Fibroblast of lung (primary cell): ENCODE measurements around the gene COMMD7.

Source experiments
- EZH2 ChIP-seq: IDR thresholded peaks from 2 replicates; pipeline ENCODE4 v1.5.1; 2012; ENCODE audit warnings: low read length, control low read depth, mild to moderate bottlenecking; ENCODE audit errors: missing control alignments
- TF ChIP-seq, protein P1 (sequence below), 2 donors: IDR thresholded peaks in 1 of 2; conservative IDR thresholded peaks in 1 of 2; 1 replicate in 1 of 2; 2 replicates in 1 of 2; pipeline ENCODE4 v1.5.1; 2011 to 2012; ENCODE audit warnings: low read length in 2 of 2, control low read depth in 1 of 2, inconsistent platforms in 1 of 2, low read depth in 1 of 2, mild to moderate bottlenecking in 1 of 2

DNA sequence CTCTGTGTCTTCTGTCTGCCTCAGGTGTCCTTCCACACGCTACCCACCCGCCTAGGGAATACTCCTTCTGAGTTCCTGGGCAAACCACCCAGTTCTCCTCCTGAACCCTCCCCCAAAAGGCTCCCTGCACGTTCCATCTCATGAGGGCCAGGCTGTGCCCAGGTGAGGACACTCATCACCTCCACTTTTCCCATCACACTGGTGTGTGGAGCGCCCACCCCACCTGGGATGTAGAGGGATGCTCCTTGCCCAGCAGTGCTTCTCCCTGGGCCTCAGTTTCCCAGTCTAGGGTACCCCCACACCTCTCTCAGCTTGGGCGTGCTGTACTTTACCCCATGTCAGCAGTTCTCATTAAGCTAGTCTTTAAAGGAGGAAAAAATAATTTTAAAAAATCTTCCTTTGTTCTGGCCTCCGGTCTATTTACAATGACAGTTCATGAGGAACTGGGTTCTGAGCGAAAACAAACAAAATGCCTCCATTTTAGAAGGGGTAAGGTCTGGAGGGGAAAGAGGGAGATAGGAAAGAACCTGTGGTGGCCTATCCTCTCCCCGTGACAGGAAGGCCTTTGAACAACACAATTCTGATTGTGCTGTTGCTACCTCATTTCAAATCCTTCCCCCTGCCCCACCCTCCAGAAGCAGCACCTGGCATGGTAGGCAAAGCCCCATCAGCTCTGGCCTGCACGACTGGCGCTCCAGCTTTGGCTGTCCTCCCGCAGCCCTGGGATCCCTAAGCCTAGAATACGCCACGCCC lies 67.9 kb downstream of the COMMD7 start:
- TF ChIP-seq, protein P1, sequence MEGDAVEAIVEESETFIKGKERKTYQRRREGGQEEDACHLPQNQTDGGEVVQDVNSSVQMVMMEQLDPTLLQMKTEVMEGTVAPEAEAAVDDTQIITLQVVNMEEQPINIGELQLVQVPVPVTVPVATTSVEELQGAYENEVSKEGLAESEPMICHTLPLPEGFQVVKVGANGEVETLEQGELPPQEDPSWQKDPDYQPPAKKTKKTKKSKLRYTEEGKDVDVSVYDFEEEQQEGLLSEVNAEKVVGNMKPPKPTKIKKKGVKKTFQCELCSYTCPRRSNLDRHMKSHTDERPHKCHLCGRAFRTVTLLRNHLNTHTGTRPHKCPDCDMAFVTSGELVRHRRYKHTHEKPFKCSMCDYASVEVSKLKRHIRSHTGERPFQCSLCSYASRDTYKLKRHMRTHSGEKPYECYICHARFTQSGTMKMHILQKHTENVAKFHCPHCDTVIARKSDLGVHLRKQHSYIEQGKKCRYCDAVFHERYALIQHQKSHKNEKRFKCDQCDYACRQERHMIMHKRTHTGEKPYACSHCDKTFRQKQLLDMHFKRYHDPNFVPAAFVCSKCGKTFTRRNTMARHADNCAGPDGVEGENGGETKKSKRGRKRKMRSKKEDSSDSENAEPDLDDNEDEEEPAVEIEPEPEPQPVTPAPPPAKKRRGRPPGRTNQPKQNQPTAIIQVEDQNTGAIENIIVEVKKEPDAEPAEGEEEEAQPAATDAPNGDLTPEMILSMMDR (conservative IDR thresholded peaks at IDR 0.05 in 1 of 2, IDR thresholded peaks at IDR 0.05 in 1 of 2; ENCODE audit: low read depth in 1 of 2, low read length in 2 of 2): no peak
- no peak for TF ChIP-seq EZH2
